GM12878 (cell line): Measurements from ENCODE around the gene DMXL1.

Source experiments
- CTCF ChIP-seq, 3 experiments: IDR thresholded peaks in 2 of 3; conservative IDR thresholded peaks in 1 of 3; 2 replicates each; pipeline ENCODE4 v1.5.1; 2011; ENCODE audit warnings: low read depth in 3 of 3, low read length in 3 of 3, mild to moderate bottlenecking in 3 of 3, control low read depth in 2 of 3, moderate library complexity in 2 of 3, inconsistent platforms in 1 of 3, mixed read lengths in 1 of 3; ENCODE audit not compliant: control insufficient read depth in 2 of 3, insufficient read depth in 1 of 3; ENCODE audit errors: extremely low read depth in 1 of 3
- MYC ChIP-seq: IDR thresholded peaks from 2 replicates; pipeline ENCODE4 v1.6.1; 2011; ENCODE audit warnings: mild to moderate bottlenecking, low read length, moderate library complexity, inconsistent platforms; ENCODE audit not compliant: insufficient read depth, insufficient replicate concordance, insufficient read length, severe bottlenecking
- SP1 ChIP-seq: IDR thresholded peaks from one replicate; pipeline ENCODE4 v1.6.1; 2011; ENCODE audit warnings: low read depth, low read length

GRCh38 chr5:119174578-119175163, 103.8 kb downstream of the DMXL1 start:
- TF ChIP-seq SP1, result no peak
- TF ChIP-seq CTCF (IDR thresholded peaks at IDR 0.05 in 2 of 3, conservative IDR thresholded peaks at IDR 0.05 in 1 of 3; ENCODE audit: control insufficient read depth in 2 of 3, extremely low read depth in 1 of 3, insufficient read depth in 1 of 3, low read depth in 3 of 3, low read length in 3 of 3), result no peak
- no peak for TF ChIP-seq MYC
